ENCODE measurements around the gene DOCK3. TPM values are rescaled to one million over a fixed set of nuclear protein-coding genes. Genes with fewer than 3 reads are reported as not detected.

Gene DOCK3
- total and polyA plus RNA-seq, 10 donors: 0.08 to 2.1 (median 0.44) TPM

GRCh38 chr3:51353691-51354090 is 679.0 kb downstream of the DOCK3 start:
- H3K27ac ChIP-seq: no peak overlapping the region
- no peaks in the 10 kb centered on the region for H3K4me1 ChIP-seq
- DNase-seq: no peak
- intact Hi-C loops (cut with DNase I; ENCODE audit: low total_unique reads): no loop called here
- no peak for TF ChIP-seq POLR2AphosphoS5 (IDR thresholded peaks at IDR 0.05)
- no peak for TF ChIP-seq CTCF (IDR thresholded peaks at IDR 0.05 in 8 of 11, conservative IDR thresholded peaks at IDR 0.05 in 3 of 11)
- no peak for TF ChIP-seq POLR2A (IDR thresholded peaks at IDR 0.05)
- peaks cover 0 to 5% (median 0%) of the 10 kb centered on the region in 7 donors for H3K27me3 ChIP-seq (replicated peaks in 1 of 7)
- no peaks in the 10 kb centered on the region for H3K36me3 ChIP-seq
- 38 to 60% (median 42%) methylated on average over 1 of the region's 1 CpG for WGBS, 5 donors
- H3K4me3 ChIP-seq: no peak overlapping the region
- no peaks in the 10 kb centered on the region for H3K9me3 ChIP-seq

GRCh38 chr3:51354172-51354571 is 679.4 kb downstream of the DOCK3 start:
- no peak for TF ChIP-seq CTCF (IDR thresholded peaks at IDR 0.05 in 8 of 11, conservative IDR thresholded peaks at IDR 0.05 in 3 of 11)
- no peak for TF ChIP-seq POLR2AphosphoS5 (IDR thresholded peaks at IDR 0.05)
- no peak for TF ChIP-seq POLR2A (IDR thresholded peaks at IDR 0.05)
- Histone ChIP-seq H3K27ac (no peak overlapping the region), H3K9me3 (no peaks in the 10 kb centered on the region), H3K4me3 (no peak overlapping the region), H3K27me3 (replicated peaks in 1 of 7) (peaks cover 0 to 2% (median 0%) of the 10 kb centered on the region in 7 donors), H3K4me1 (no peaks in the 10 kb centered on the region), H3K36me3 (no peaks in the 10 kb centered on the region)
- intact Hi-C loops (cut with DNase I; ENCODE audit: low total_unique reads): no loop called here
- no peak for DNase-seq
- 74 to 95% (median 92%) methylated on average over 2 of the region's 2 CpGs for WGBS, 5 donors

- Histone ChIP-seq H3K27me3 (replicated peaks in 1 of 7) (no peaks in the 10 kb centered on the region), H3K9me3 (no peaks in the 10 kb centered on the region), H3K4me1 (no peaks in the 10 kb centered on the region), H3K27ac (no peak overlapping the region), H3K36me3 (no peaks in the 10 kb centered on the region), H3K4me3 (no peak overlapping the region)
- intact Hi-C loops (cut with DNase I; ENCODE audit: low total_unique reads): no loop called here
- WGBS, 5 donors: 88 to 95% (median 92%) methylated on average over 9 of the region's 9 CpGs
- no peak for TF ChIP-seq CTCF (IDR thresholded peaks at IDR 0.05 in 8 of 11, conservative IDR thresholded peaks at IDR 0.05 in 3 of 11)
- DNase-seq: no peak
Measured at GRCh38 chr3:51354731-51355615, 680.2 kb downstream of the DOCK3 start.

GRCh38 chr3:51355891-51356578 is 681.3 kb downstream of the DOCK3 start:
- DNase-seq: no peak
- no peaks in the 10 kb centered on the region for H3K27me3 ChIP-seq (replicated peaks in 1 of 7)
- H3K36me3 ChIP-seq: no peaks in the 10 kb centered on the region
- 58 to 78% (median 64%) methylated on average over 6 to 8 of the region's 8 CpGs for WGBS, 5 donors
- TF ChIP-seq POLR2AphosphoS5 (IDR thresholded peaks at IDR 0.05): no peak
- no peak for TF ChIP-seq CTCF (IDR thresholded peaks at IDR 0.05 in 8 of 11, conservative IDR thresholded peaks at IDR 0.05 in 3 of 11)
- TF ChIP-seq POLR2A (IDR thresholded peaks at IDR 0.05): no peak
- no peak overlapping the region for H3K27ac ChIP-seq
- no peaks in the 10 kb centered on the region for H3K9me3 ChIP-seq
- H3K4me3 ChIP-seq: no peak overlapping the region
- intact Hi-C loops (cut with DNase I; ENCODE audit: low total_unique reads): no loop called here
- H3K4me1 ChIP-seq: no peaks in the 10 kb centered on the region

All from spleen (tissue), 11 donors.